Right renal cortex interstitium (tissue), 3 donors: ENCODE data around the gene PRIMA1. TPM values are rescaled to one million over a fixed set of nuclear protein-coding genes. Genes with fewer than 3 reads are reported as not detected.

Experiments
- DNase-seq, 3 donors: peaks; one replicate each; pipeline ENCODE4 v3.0.0-alpha.2; 2013; ENCODE audit warnings: low read depth in 3 of 3, low spot score in 2 of 3
- polyA plus RNA-seq, 3 donors: library from polyadenylated mRNA; unstranded; fragments of 120-200 nt; gene quantifications; one replicate each; pipeline ENCODE4 v1.2.1, GENCODE V29; 2013; ENCODE audit not compliant: insufficient read length in 3 of 3

PRIMA1 gene
- polyA plus RNA-seq, 3 donors, result 1.1 to 1.4 (median 1.1) TPM

- no peak for DNase-seq
Measured at GRCh38 chr14:93797536-93797935, 9.3 kb upstream of the PRIMA1 start.

GRCh38 chr14:93797071-93797470 lies 8.8 kb upstream of the PRIMA1 start:
- DNase-seq, result no peak

GRCh38 chr14:93794756-93795155 lies 6.5 kb upstream of the PRIMA1 start:
- DNase-seq, result no peak

- DNase-seq, result no peak
Measured at GRCh38 chr14:93793555-93794324, 5.5 kb upstream of the PRIMA1 start.

GRCh38 chr14:93792391-93792790 lies 4.1 kb upstream of the PRIMA1 start:
- no peak for DNase-seq

- DNase-seq, result no peak
Measured at GRCh38 chr14:93790966-93791365, 2.7 kb upstream of the PRIMA1 start.

- DNase-seq, result no peak
Measured at GRCh38 chr14:93789228-93790130, 1.2 kb upstream of the PRIMA1 start.

- no peak for DNase-seq
Measured at GRCh38 chr14:93788543-93789227, 400 bp upstream of the PRIMA1 start.

GRCh38 chr14:93787465-93788292 lies 606 bp downstream of the PRIMA1 start:
- DNase-seq, result no peak

GRCh38 chr14:93785423-93785822 lies 2.9 kb downstream of the PRIMA1 start:
- no peak for DNase-seq

GRCh38 chr14:93784878-93785277 lies 3.4 kb downstream of the PRIMA1 start:
- DNase-seq, result no peak

GRCh38 chr14:93780813-93781400 lies 7.4 kb downstream of the PRIMA1 start:
- no peak for DNase-seq

- no peak for DNase-seq
Measured at GRCh38 chr14:93778856-93779629, 9.2 kb downstream of the PRIMA1 start.

GRCh38 chr14:93778453-93778852 lies 9.8 kb downstream of the PRIMA1 start:
- DNase-seq, result no peak

GRCh38 chr14:93775744-93776143 lies 12.5 kb downstream of the PRIMA1 start:
- no peak for DNase-seq

- no peak for DNase-seq
Measured at GRCh38 chr14:93775158-93775557, 13.1 kb downstream of the PRIMA1 start.

GRCh38 chr14:93772263-93772662 lies 16.0 kb downstream of the PRIMA1 start:
- DNase-seq, result no peak

GRCh38 chr14:93765970-93766369 lies 22.3 kb downstream of the PRIMA1 start:
- DNase-seq, result no peak

GRCh38 chr14:93765155-93765554 lies 23.1 kb downstream of the PRIMA1 start:
- no peak for DNase-seq
